ENCODE measurements around the gene MAP6D1. TPM values are rescaled to one million over a fixed set of nuclear protein-coding genes. Genes with fewer than 3 reads are reported as not detected.

Gene MAP6D1
- total and polyA plus RNA-seq, 9 of the 15 experiments (the other 6 are each of a cell fraction or from before 2014, with no cell fraction given): 0.16 to 1.5 (median 0.44) TPM; not detected in 3

DNA sequence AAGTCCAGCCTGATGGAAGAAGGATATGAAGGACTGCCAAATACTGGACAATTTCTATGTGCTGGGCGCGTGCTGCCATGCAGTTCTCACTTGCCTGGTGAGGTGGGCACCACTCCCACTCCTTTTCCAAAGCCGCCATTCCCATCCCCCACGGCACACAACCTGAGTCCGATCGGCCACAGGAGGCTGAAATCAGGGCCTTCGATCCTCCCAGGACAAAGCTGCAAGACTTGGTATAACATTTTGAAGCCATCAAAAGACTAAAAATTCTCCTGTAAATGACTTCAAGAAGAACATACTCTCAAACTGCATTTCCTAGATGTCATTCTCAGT is 3.1 kb upstream of the MAP6D1 start:
- Histone ChIP-seq H3K9me3 (replicated peaks; ENCODE audit: control insufficient read depth, insufficient read depth, low read depth, low read length) (no peaks in the 10 kb centered on the region), H3K9ac (ENCODE audit: insufficient read depth in 1 of 2, low read depth in 2 of 2, low read length in 2 of 2) (peak overlapping the region in 1 of 2 experiments; percentile 32; a peak in 1 of 4 replicates), H3K27me3 (ENCODE audit: control insufficient read depth in 2 of 2, insufficient read depth in 2 of 2, low read length in 2 of 2) (no peaks in the 10 kb centered on the region), H3K79me2 (ENCODE audit: control insufficient read depth, insufficient read depth, low read length) (no peaks in the 10 kb centered on the region), H3K4me3 (no peak overlapping the region), H3K9me1 (ENCODE audit: control insufficient read depth, insufficient read depth, low read length) (no peaks in the 10 kb centered on the region), H3K36me3 (ENCODE audit: control insufficient read depth, insufficient read depth, low read length) (peaks cover 43% of the 10 kb centered on the region; the same call in 2 of the 3 replicates), H3K4me1 (replicated peaks in 1 of 2; ENCODE audit: control insufficient read depth in 2 of 2, insufficient read depth in 2 of 2, low read length in 2 of 2) (no peaks in the 10 kb centered on the region), H4K20me1 (replicated peaks; ENCODE audit: control insufficient read depth, insufficient read depth, low read length) (no peaks in the 10 kb centered on the region), H3K27ac (ENCODE audit: extremely low read depth, low read depth, low read length) (no peak overlapping the region), H3K4me2 (ENCODE audit: insufficient read depth, low read length) (no peak overlapping the region), H2AFZ (ENCODE audit: low read depth, low read length) (no peak overlapping the region)
- no peak for ATAC-seq
- BruUV-seq (replicated peaks): no TSS peak
- CTCF ChIA-PET (ENCODE audit: low intra/inter-chr PET ratio): no interaction called here
- WGBS (ENCODE audit: insufficient coverage, low coverage, missing lambda C conversion rate): 97% methylated on average over 7 of the region's 7 CpGs
- TF ChIP-seq YBX1 (IDR thresholded peaks at IDR 0.05) (no peak), RB1 (IDR thresholded peaks at IDR 0.05; ENCODE audit: low read depth) (no peak), PHB2 (IDR thresholded peaks at IDR 0.05; ENCODE audit: low read depth) (no peak), HLTF (IDR thresholded peaks at IDR 0.05) (no peak)
- TF ChIP-seq, protein P1, sequence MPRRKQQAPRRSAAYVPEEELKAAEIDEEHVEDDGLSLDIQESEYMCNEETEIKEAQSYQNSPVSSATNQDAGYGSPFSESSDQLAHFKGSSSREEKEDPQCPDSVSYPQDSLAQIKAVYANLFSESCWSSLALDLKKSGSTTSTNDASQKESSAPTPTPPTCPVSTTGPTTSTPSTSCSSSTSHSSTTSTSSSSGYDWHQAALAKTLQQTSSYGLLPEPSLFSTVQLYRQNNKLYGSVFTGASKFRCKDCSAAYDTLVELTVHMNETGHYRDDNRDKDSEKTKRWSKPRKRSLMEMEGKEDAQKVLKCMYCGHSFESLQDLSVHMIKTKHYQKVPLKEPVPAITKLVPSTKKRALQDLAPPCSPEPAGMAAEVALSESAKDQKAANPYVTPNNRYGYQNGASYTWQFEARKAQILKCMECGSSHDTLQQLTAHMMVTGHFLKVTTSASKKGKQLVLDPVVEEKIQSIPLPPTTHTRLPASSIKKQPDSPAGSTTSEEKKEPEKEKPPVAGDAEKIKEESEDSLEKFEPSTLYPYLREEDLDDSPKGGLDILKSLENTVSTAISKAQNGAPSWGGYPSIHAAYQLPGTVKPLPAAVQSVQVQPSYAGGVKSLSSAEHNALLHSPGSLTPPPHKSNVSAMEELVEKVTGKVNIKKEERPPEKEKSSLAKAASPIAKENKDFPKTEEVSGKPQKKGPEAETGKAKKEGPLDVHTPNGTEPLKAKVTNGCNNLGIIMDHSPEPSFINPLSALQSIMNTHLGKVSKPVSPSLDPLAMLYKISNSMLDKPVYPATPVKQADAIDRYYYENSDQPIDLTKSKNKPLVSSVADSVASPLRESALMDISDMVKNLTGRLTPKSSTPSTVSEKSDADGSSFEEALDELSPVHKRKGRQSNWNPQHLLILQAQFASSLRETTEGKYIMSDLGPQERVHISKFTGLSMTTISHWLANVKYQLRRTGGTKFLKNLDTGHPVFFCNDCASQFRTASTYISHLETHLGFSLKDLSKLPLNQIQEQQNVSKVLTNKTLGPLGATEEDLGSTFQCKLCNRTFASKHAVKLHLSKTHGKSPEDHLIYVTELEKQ (CRISPR knock-in tag; IDR thresholded peaks at IDR 0.05): no peak
- DNase-seq (ENCODE audit: extremely low read depth in 1 of 4, low spot score in 3 of 4): no peak
- intact Hi-C loops (cut with micrococcal nuclease) (no loop called here), in situ Hi-C loops (cut with MboI) (no loop called here)
- POLR2A ChIA-PET: no interaction called here
- FAIRE-seq: no peak
